Measurements from ENCODE around the gene CACNG4.

CACNG4 gene

GRCh38 chr17:66984730-66985129 lies 20.2 kb downstream of the CACNG4 start:
- DNase-seq (ENCODE audit: low read depth, low spot score): no peak

GRCh38 chr17:66985338-66986237 lies 21.1 kb downstream of the CACNG4 start:
- DNase-seq (ENCODE audit: low read depth, low spot score): no peak

- no peak for DNase-seq (ENCODE audit: low read depth, low spot score)
These were observed 22.2 kb downstream of the CACNG4 start for GRCh38 chr17:66986659-66987058.

- no peak for DNase-seq (ENCODE audit: low read depth, low spot score)
These were observed 22.6 kb downstream of the CACNG4 start for GRCh38 chr17:66987059-66987616.

- peak; percentile 42 for DNase-seq (ENCODE audit: low read depth, low spot score)
These were observed 23.7 kb downstream of the CACNG4 start for GRCh38 chr17:66988069-66988798.

- DNase-seq (ENCODE audit: low read depth, low spot score): no peak
These were observed 24.6 kb downstream of the CACNG4 start for GRCh38 chr17:66989076-66989475.

GRCh38 chr17:66989579-66989978 lies 25.1 kb downstream of the CACNG4 start:
- DNase-seq (ENCODE audit: low read depth, low spot score): no peak

GRCh38 chr17:66990047-66990446 lies 25.5 kb downstream of the CACNG4 start:
- no peak for DNase-seq (ENCODE audit: low read depth, low spot score)

GRCh38 chr17:66992911-66993442 lies 28.5 kb downstream of the CACNG4 start:
- no peak for DNase-seq (ENCODE audit: low read depth, low spot score)

GRCh38 chr17:66994361-66994760 lies 29.9 kb downstream of the CACNG4 start:
- DNase-seq (ENCODE audit: low read depth, low spot score): no peak

GRCh38 chr17:66994930-66995535 lies 30.5 kb downstream of the CACNG4 start:
- DNase-seq (ENCODE audit: low read depth, low spot score): no peak

- DNase-seq (ENCODE audit: low read depth, low spot score): no peak
These were observed 31.4 kb downstream of the CACNG4 start for GRCh38 chr17:66995944-66996343.

- no peak for DNase-seq (ENCODE audit: low read depth, low spot score)
These were observed 32.4 kb downstream of the CACNG4 start for GRCh38 chr17:66996926-66997325.

- DNase-seq (ENCODE audit: low read depth, low spot score): no peak
These were observed 38.7 kb downstream of the CACNG4 start for GRCh38 chr17:67003231-67003630.

- DNase-seq (ENCODE audit: low read depth, low spot score): no peak
These were observed 39.7 kb downstream of the CACNG4 start for GRCh38 chr17:67004181-67004580.

- DNase-seq (ENCODE audit: low read depth, low spot score): no peak
These were observed 42.8 kb downstream of the CACNG4 start for GRCh38 chr17:67007266-67007665.

- DNase-seq (ENCODE audit: low read depth, low spot score): no peak
These were observed 43.6 kb downstream of the CACNG4 start for GRCh38 chr17:67008101-67008500.

- DNase-seq (ENCODE audit: low read depth, low spot score): no peak
These were observed 47.1 kb downstream of the CACNG4 start for GRCh38 chr17:67011527-67012175.

- DNase-seq (ENCODE audit: low read depth, low spot score): peak; percentile 73
These were observed 49.4 kb downstream of the CACNG4 start for GRCh38 chr17:67013891-67014290.

GRCh38 chr17:67015001-67015400 lies 50.5 kb downstream of the CACNG4 start:
- DNase-seq (ENCODE audit: low read depth, low spot score): no peak

GRCh38 chr17:67016039-67016762 lies 51.7 kb downstream of the CACNG4 start:
- peak; percentile 48 for DNase-seq (ENCODE audit: low read depth, low spot score)
